AG08396 (cell line): ENCODE data around the gene WNK1.
"Not testable (repeated sequence)": the region's sequence is repeated elsewhere in the genome, so short reads cannot be mapped to it uniquely, and the experiment has no call there.

Experiments
- DNase-seq: peaks from one replicate; pipeline ENCODE4 v3.0.0; 2012; ENCODE audit warnings: low spot score, mixed read lengths

Gene WNK1

DNA sequence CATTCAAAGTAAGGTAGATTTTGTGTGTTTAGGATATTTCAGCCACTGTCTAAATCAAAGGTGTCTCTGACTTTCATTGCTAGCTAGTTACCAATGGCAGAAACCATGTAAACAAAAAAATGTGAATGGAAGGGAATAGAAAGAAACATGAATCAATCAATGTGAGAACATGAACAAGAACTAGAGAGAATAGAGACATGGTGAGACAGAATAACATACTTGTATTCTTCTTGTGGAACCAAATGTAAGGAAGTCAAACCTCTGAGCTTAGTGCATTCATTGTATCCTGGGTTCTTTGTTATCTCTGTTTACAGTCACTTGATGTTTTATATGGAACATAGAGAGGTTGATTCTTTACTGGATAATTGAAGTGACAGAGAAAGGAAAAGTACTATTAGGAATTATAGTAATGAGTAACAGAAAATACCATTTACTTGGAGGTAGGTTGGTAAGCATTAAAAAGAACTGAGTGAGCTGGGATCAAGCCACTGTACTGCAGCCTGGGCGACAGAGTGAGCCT lies 2.6 kb upstream of the WNK1 start:
- DNase-seq, result no peak

DNA sequence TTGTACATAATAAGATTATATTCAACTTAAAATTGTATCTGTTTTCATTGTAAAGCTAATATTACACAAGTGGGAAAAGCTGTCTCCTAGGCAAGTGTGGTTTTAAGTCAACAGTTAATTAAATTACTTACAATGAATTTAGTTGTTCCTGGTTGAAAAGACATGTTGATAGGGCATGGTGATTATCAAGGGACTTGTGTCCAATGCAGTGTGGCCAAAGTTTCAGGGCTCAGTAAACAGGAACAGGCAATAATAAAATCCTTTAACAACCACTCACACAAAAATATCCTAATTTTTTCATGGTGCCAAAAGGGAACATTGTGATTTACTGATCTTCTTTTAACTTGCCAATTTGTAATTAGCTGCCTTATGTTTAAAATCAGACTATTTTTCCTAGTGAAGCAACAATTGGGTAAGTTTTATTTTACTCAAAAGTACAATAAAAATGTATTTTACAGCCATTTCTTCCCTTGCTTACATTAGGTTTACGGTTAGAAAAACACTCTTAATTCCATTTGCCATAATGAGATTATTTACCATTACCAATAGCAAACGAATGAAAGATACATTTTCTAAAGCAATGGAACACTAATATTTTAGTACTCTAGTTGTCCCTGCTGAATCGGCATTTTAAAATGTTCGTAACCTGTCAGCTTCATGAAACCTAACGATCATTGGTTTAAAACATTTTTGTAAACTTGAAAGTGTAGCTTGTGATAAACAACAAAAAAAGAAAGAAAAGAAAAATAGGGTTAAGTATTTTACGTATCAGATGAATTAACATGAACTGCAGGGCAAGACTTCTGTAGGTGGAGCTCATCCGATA lies 1.8 kb upstream of the WNK1 start:
- no peak for DNase-seq

DNA sequence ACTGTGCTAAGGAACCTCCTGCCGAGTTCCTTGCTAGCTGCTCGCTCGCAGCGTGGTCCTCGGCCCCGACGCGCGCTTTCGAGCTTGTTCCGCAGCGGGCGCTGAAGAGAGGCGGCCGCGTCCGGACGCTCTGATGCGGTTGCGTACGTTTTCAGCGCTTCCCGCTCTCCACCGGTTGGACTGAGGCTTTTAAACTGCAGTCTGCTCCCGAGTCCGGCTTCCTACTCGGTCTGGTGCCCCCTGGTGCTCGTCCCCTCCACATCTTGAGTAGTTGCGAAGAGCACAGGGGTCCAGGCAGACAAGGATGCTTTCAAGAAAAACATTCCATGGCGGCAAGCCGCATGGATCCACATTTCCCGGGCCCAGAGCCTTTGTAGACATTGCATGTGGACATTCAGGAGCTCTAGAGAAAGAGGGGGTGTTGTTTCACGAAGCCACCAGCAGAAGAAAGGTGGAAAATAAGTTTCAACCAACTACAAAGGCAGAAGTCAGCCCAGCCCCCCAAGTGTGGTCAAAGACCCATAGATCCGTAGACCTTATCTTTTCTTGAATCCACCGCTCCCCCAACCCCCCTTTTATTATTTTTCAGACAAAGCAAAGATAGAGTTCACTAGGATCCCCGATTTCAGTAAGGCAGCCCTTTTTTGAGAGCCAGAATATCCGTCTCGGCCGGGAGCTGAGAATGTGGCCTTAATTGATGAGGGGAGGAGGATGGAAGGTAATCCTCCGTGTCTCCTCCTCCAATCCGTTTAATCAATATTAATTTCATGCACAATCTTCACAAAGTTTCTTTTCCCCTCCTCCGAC lies 984 bp upstream of the WNK1 start:
- peak; percentile 87 for DNase-seq

DNA sequence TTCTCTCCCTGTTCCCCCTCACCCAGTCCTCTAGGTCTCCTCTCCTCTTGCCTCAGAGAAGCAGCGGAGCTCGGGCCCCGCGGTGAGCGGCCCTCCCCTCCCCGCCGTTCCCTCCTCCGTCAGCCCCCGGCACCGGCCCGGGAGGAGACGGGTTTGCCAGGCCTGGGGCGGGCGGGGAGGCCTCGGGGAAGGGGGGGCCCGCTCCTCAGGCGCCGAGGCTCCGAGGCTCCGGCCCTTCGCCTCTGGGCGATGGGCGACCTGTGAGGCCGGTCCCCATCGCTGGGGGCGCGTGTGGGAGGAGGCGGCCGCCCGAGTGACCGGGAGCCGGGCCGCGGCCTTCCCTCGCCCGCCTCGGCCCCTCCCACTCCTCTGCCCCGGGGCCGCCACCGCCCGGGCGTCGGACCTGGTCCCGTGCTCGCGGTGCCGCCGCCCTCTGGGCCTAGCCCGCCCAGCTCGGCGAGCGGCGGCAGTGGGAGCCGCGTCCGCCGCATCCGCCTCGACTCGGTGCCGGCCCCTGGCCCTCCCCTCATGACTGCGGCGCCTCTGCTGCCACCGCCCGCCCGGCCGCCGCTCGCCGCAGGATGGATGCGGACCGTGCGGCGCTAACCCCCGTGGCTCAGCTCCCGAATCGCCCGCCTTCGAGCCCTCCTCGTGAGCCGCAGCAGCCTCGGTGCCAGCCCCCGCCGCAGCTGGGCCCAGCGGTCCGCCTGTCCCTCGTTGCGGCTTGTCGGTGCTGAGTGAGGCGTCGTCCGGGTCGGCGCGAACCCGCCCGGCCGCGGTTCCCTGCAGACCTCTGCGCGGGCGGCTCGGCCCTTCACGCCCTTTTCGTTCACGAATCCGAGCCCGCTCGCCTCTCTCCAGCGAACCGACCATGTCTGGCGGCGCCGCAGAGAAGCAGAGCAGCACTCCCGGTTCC lies 574 bp downstream of the WNK1 start:
- DNase-seq, result peak; percentile 75

DNA sequence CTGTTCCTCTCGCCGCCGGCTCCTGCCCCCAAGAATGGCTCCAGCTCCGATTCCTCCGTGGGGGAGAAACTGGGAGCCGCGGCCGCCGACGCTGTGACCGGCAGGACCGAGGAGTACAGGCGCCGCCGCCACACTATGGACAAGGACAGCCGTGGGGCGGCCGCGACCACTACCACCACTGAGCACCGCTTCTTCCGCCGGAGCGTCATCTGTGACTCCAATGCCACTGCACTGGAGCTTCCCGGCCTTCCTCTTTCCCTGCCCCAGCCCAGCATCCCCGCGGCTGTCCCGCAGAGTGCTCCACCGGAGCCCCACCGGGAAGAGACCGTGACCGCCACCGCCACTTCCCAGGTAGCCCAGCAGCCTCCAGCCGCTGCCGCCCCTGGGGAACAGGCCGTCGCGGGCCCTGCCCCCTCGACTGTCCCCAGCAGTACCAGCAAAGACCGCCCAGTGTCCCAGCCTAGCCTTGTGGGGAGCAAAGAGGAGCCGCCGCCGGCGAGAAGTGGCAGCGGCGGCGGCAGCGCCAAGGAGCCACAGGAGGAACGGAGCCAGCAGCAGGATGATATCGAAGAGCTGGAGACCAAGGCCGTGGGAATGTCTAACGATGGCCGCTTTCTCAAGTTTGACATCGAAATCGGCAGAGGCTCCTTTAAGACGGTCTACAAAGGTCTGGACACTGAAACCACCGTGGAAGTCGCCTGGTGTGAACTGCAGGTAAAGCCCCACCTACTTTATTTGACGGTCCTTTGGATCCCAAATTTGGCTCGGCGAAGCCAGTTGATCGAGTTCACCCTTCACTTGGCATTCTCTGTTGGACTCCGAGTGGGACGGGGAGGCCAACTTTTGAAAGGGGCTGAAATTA lies 1.5 kb downstream of the WNK1 start:
- peak; percentile 27 for DNase-seq

DNA sequence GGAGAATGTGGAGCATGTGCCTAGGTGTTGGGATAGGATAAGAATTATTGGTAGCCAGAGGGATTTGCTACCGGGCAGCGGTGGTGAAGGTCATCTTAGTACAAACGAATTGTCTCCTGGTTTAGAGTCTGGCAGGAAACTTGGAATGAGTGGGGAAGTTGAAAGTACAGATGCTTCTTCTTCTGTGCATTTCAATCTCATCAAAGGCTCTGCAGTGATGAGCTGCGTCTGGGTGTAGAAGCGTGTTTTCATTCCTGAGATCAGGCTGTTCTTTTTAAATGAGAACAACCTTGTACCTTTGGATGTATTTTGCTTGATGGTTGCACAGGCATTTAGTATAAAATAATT lies 2.1 kb downstream of the WNK1 start:
- DNase-seq, result peak; percentile 18

DNA sequence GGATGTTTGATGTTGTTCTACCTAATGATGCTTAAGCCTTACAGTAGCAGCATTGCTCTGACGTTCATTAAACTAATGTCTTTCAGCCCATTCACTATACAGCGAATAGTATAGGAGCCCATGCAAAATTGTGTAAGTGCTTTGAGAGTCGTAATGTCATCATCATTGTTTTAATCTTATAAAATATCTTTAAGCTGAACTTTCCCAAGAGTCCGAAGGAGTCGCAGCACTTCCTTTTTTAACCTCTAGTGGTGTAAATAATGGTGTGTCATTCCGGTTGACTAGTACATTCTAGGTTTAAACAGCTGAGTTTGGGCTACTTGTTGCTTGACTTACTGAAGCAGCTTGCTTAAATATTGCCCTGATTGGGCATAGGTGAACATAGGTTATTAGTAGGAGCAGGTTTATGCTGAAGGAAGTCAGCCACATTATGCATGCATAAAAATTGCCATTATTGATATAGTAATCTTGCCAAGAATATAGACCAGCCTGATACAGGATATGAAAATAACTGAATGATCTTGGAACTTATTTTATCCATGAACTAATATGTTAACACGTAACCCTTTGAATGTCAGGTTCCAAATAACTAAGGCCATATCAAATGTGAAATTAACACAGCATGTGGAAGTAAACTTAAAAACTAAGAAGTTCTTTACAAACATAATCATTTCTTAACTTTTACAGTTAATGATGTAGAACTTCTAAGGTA lies 2.6 kb downstream of the WNK1 start:
- DNase-seq, result peak; percentile 63

DNA sequence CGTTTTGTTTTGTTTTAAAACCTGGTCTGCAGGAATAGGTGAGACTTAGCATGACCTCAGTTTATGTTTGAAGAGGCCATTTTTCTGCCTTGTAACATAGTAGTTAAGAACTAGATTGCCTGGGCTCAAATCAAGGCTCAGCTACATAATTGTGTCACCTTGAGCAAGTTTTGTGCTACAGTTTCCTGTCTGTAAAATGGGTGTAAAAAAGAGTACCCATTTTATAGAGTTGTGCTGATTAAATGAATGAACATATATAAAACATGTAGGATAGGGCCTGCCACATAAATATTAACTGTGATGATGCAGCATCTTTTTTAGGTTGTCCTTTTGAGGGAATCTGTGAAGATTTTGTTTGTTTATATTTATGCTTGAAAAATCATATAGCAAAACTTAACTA lies 7.2 kb downstream of the WNK1 start:
- DNase-seq, result no peak

DNA sequence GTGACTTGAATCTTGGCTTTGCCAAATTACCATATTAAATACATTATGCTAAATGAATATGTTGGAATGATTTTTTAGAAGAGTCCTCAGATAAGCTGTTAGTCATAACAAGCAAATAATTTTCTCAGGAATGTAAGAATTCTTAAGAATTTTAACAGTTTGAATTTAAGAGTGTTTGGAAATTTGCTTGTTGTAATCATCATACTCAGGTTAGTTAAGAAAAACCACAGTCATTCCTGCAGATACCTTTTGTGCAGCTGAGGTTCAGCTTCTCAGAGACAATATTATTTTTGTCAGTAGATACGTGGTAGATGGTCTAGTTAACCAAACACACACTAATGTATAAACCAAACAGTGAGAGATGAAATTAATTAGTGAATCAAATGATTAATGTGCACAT lies 8.9 kb downstream of the WNK1 start:
- no peak for DNase-seq

DNA sequence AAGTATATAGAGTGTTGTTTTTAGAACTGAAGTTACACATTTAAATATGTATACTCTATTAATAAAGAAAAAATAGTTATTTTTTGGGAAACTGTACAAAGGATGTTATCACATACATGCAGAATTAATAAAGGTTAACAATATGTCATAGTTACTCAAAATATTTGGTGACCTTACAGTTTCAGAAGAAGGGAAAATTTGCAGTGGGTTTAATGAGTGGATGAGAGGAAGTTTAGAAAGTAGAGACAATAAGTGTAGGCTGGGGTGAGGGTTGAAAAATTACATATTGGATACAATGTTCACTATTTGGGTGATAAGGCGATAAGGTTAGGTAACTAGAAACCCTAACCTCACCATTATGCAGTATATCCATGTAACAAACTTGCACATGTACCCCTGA lies 13.5 kb downstream of the WNK1 start:
- no peak for DNase-seq

DNA sequence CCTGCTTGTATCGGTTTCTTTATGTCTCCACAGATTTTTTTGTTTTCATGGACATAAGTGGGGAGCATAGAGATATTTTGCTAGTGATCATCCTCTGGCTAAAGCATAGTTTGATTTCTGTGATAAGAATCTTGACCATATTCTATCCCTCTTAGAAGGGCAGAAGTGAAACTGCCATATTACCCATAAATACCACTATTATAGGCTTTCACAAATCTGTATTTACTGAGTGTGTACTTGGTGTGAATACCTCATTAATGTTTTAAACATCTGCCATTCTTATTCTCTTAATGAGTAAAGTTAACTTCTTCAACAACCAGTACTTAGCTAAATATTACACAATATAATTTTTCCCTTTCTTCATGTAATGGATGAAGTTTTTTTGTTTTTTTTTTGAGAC lies 16.1 kb downstream of the WNK1 start:
- no peak for DNase-seq

DNA sequence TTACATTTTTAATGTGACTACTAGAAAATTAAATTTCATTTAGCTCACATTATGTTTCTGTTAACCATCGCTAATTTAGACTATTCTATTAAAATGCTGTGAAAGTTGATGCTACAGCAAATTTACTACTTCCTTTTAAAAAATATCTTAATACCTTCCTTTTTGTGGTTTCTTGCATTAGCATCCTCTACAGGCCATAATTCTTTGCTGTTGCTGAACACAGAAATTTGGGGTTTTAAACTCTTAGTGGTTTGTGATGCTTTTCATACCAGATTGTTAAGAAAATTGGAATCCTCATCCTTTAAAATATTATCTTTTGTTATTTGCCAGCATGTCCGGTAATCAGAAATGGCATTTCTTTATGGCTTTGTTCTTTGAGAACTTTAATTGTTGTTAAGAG lies 18.1 kb downstream of the WNK1 start:
- no peak for DNase-seq

DNA sequence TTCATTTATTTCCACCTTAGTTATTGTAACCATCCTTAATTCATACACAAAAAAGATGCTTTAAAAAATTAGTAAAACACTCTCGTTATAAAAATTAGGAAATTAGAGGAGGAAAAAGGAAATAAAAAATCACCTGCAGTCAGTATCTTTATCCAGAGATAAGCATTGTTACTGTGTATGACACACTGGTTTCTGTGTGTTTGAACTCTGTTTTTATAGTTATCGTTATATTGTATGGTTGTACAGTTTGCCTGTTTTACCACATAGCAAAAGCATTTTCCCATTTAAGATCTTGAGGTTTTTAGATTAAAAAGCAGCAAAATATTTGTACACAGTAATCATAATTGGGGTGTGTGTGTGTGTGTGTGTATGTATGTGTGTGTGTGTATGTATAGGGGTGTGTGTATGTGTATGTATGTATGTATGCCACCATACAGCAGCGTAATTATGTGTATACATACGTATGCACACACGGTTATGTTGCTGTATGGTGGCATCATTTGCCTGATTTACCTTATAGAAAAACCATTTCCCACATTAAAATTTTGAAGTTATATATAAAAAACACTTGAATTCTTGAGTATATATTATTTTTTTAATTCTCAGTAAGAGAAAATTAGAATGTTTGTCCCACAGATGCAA lies 19.8 kb downstream of the WNK1 start:
- DNase-seq, result no peak

DNA sequence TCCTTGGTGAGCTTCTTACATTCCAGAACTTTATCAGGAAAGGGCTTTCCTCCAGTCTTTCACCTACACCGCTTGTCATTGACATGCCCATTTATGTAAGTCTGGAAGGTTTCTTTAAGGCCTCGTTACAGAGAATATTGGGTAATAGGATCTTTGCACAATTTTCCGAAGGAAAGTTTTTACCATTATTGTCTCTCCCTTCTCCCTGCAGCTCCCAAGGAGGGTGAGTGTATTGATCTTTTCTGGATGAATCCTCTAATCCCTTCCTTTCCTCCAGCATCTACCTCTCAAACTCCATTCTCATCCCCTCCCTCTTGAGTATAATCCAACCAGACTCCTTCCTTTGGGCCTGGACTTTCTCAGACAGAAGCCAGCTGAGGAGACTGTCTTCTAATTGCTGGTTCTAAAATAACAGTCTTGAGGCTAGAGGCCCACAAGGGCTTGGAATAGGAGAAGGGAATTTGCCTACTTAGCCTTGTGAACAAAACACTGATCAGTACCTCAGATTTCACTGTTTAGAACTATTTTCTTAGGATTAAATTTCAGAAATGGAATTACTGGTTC lies 21.8 kb downstream of the WNK1 start:
- DNase-seq, result no peak

DNA sequence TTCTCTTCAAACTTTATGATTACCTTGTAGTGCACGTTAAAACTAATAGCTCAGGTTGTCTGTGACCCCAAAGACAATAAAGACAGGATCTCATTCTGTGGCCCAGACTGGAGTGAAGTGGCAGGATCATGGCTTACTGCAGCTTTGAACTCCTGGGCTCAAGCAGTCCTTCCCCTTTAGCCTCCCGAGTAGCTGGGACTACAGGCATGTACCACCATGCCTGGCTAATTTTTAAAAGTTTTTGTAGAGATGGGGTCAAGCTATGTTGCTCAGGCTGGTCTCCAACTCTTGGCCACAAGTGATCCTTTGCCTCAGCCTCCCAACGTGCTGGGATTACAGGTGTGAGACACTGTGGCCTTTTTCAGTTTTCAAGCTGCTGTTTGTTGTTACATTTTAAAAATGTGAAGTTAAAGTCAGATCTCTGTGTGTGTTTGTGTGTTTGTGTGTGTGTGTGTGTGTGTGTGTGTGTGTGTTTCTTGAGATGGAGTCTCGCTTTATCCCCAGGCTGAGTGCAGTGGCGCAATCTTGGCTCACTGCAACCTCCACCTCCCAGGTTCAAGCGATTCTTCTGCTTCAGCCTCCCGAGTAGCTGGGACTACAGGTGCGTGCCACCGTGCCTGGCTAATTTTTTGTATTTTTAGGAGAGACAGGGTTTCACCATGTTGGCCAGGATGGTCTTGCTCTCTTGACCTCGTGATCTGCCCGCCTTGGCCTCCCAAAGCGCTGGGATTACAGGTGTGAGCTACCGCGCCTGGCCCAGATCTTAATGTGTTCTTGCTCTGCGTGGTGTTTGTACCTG lies 23.8 kb downstream of the WNK1 start:
- DNase-seq, result not testable (repeated sequence)

DNA sequence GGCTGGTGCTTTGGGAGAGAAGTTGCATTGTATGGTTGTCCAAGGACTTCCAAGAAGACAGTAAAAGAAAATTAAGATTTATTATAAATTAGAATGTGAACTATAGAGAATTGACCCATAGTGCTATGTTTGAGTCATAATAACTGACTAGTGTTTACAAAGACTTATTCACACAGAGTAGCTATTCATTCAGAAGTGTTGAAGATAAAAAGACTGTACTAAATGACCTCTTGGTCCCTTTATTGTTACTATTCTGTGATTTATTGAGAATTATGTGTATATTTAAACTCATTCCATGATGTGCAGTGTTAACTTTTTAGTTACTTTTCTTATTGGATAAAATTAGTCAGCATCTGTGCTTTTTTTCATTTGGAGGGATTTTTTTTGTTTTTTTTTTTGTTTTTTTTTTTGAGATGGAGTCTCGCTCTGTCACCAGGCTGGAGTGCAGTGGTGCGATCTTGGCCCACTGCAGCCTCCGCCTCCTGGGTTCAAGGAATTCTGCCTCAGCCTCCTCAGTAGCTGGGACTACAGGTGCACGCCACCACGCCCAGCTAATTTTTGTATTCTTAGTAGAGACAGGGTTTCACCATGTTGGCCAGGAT lies 24.5 kb downstream of the WNK1 start:
- not testable (repeated sequence) for DNase-seq

DNA sequence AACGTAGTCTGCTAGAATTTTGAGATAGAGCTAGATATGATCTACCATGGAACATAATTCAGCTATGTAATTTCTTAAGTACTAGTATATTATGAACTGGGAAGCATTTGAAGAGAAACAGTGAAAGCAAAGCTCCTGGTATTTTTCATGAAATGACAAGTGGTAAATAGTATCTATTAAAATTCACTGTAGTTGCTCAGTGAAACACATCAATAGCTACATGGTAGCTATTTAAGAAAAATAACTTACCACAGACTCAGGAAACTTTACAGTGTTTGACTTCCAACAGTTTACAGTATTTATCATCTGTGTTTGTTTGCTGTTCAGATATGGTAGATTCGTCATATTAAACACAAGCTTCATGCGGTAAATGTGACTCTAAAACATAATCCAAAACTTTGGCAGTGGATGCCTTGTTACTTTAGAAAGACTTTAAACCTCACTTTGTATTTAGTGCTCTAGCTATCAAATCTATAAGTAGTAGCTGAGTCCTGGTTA lies 25.2 kb downstream of the WNK1 start:
- no peak for DNase-seq

DNA sequence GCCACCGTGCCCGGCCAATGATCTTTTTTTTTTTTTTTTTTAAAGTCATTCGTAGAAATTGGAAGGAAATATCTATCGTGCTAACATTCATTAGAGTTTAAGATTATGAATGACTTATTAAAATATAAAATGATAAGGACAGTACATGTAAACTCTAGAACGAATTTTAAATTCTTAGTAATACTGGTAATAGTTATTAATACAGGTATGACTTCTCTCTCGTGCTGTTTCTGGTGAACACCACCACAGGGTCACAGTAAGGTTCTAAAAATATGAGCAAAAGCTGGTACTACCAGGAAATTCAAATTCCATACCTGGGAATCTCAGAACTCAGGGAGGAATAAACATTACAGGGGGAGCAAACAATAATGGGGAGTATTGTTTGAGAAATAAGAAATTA lies 26.2 kb downstream of the WNK1 start:
- DNase-seq, result no peak
